ENCODE results near the gene TSHZ2.
"Not testable (repeated sequence)": the region's sequence is repeated elsewhere in the genome, so short reads cannot be mapped to it uniquely, and the experiment has no call there.

TSHZ2 gene

DNA sequence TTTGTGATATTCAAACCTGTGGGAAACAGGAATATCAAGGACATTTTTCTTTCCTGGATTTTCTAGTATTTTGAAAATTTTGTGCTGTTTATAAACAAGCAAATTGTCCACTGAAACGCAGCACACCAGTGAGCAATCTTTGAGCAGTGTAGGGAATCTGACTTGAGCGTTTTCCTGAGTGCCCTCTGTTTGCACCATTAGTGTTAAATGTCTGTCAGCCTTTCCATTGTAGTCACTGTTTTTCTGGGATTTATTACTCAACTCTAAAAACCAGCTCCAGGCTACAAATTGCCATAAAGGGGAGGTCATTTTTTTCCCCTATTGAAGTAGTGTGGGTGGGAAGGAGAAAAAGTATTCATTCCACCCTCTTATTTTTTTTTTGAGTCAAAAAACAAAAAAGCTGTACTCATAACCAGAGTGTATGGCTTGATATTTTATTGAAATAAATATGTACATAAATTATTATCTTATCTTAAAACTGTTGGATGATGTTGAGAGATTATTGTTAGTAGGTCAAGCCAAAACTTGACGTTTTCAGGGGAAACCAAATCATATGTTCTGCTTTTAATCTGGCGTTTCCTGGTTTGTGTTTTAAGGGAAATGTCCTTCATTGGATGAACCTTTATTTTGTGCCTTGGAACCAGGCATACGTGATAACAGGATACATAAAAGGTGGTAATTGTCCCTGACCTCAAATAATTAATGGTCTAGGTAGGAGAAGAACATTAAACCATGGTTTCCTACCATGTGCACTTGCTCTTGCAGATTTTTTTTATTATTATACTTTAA lies 51.8 kb downstream of the TSHZ2 start:
- no peak for DNase-seq (ENCODE audit: low read depth in 3 of 3)

DNA sequence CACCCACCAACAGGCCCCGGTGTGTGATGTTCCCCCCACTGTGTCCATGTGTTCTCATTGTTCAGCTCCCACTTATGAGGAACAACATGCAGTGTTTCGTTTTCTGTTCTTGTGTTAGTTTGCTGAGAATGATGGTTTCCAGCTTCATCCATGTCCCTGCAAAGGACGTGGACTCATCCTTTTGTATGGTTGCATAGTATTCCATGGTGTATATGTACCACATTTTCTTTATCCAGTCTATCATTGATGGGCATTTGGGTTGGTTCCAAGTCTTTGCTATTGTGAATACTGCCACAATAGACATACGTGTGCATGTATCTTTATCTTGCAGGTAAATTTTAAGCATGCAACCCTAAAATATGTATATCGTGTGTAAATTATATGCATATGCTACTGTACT lies 52.5 kb downstream of the TSHZ2 start:
- not testable (repeated sequence) for DNase-seq (ENCODE audit: low read depth in 3 of 3)

DNA sequence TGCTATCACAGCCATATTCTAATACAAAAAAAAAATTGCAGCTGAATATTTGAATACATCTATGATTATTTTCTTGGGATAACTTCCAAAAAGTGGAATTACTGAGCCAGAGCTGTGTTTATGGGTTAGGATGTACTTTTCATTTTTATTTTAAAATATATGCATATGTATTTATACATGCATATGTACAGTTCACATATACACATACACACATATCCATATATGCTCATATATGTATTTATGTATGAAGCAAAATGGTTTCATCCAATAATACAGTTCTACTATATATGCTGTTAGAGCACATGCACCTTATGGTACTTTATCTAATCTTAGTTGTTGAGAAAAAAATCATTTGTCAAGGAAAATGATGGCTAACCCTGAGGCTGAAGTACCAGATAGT lies 54.9 kb downstream of the TSHZ2 start:
- no peak for DNase-seq (ENCODE audit: low read depth in 3 of 3)

DNA sequence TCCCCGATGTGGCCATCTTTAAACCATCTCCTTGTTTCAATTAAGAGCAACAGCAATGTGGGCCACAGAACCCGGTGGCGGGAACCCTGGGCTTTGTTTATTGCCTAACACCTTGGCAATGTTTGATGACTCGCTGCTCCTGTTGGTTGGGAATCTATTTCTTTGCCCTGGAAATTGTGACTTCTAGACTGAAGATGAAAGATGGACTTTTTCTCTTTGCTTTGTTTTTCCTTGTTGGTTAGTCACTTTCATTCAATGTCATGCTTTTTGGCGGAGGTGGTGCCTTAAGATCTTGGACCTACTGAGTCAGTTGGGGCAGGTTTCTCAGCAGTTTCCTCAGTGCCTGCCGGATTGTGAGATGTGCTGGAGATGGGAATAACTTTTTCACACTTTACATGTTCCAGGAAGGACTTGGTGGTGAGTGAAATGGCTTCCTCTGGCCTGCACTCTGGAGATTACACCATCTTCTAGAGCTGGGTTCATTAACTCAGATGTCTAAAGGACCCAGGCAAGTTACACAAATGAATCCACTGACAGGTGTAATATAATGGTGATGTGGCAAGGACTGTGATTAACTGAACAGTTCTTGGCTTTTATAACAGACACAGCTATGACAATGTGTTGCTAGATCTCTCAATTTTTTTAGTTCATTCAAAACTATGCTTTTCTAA lies 56.3 kb downstream of the TSHZ2 start:
- DNase-seq (ENCODE audit: low read depth in 3 of 3), result peak in 1 of 3 experiments; percentile 10

DNA sequence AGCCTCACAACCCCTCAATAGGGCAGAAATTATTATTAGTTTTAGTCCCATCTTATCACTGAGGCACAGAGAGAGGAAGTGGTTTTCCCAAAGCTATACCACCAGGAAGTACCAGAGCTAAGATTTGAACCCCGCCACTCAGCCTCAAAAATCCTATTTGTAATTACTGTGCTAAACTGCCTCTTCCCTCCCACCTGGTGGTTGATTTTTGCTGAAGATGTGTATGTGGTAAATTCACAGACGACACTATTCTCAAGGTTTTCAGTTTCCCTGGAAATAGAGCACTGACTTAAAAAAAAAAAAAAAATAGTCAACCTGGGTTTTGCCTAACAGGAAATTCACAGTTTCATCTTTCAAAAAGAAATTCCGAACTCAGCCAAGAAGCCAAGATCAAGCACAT lies 57.9 kb downstream of the TSHZ2 start:
- DNase-seq (ENCODE audit: low read depth in 3 of 3), result no peak

DNA sequence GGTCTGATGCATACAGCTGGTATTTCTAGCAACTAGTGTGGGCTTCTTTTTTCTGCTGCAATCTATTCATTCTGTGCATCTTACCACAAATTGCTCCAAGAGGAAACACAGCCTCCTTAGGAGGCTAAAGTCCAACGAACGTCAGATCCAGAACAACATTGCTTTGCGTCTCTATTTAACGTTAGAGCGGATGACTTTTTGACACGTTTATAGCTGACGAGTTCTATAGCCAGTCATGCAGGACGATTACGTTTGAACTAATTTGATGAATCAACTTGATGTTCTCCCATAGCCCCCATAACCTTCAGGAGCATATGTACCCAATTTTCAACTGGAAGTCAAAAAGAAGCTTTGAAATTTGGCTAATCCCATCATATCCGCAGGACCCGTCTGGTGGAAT lies 59.9 kb downstream of the TSHZ2 start:
- DNase-seq (ENCODE audit: low read depth in 3 of 3), result no peak

DNA sequence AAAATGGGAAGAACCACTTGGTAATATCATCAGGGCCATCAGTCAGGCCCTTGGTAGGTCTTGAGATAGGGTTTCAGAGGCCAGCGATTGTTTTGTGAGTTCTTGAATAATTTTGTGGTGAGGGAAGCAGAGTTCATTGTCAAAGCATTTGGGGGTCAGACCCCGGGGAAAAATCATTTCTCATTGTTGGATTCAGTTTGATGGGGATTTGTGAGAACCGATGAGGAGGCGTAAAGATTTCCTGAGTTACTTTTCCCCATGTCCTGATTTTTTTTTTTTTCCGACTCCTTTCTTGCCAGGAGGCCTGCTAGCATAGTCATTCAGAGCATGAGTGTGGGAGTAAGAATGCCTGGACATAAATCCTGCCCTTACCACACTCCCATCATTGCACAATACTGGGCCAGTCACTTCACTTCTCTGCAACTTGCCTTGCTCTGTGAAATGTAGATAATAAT lies 60.3 kb downstream of the TSHZ2 start:
- no peak for DNase-seq (ENCODE audit: low read depth in 3 of 3)

DNA sequence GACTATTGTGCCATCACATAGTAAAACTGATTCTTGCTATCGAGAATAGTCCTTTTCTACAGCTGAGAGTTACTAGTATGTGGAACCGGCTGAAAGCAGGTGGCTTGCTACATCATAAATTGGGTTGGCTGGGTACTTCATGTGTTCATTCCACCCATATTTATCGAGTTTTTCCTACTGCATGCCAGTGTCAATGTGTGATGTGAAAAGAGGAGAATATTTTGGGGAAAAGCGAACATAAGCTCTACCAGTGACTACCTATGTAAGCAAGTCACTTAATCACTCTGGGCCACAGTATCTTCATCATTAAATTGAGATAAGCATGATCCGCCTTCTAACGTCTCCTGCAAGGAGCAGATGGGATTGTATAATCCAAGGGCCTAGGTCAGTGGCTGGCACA lies 61.0 kb downstream of the TSHZ2 start:
- DNase-seq (ENCODE audit: low read depth in 3 of 3), result no peak

DNA sequence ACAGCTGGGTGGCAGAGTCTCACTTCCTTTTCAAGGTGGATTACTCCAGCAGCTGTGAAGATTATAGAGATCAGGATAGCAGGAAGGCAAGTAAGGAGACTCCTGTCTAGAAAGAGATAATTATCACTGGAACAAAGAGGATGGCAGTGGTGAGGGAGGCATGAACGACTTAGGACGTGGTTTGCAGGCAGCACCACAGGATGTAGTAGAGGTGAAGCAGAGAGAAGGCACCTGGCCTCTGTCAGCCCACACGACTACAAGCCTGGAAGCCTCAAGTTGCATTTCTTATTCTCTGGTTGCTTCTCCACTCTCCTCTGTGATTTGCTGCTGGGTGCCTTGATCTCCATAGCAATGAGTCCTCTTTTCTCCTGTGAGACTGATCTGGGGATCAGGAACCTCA lies 62.7 kb downstream of the TSHZ2 start:
- DNase-seq (ENCODE audit: low read depth in 3 of 3), result no peak

DNA sequence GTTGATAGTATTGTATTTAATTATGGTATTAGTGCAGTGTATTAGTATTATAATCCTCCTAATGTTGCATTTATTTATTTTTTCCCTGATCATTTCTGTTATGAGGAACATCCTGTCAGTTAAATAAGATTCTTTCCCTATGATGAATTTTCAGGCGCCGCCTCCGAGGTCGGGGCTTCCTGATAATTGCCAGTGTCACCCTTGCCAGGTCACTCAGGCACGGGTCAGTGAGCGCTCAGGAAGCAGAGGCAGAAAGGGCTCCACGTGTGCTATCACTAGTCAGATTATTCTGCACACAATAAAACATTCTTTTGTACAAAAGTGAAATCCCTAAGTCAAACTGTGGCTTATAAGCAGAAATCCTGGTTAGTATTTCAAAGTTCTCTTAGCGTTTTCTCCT lies 64.8 kb downstream of the TSHZ2 start:
- DNase-seq (ENCODE audit: low read depth in 3 of 3), result no peak

DNA sequence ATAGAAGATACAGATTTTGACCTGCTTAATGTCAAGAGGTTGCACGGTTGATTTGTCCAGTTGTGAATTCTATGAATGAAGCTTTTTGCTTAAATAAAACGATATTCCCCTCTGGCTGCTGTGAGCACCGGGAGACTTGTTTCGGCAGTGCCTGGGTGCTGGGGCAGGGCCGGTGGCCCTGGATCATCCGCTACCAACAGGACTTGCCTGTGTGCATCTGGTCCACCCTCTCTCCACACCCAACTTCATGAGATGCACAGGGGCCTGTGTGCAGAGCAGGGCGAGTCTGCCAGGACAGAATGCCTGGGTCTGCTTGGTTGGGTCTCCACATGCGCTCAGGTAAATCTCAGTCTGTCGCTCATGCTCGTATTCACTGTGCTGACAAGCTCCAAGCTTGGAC lies 65.5 kb downstream of the TSHZ2 start:
- DNase-seq (ENCODE audit: low read depth in 3 of 3), result no peak

DNA sequence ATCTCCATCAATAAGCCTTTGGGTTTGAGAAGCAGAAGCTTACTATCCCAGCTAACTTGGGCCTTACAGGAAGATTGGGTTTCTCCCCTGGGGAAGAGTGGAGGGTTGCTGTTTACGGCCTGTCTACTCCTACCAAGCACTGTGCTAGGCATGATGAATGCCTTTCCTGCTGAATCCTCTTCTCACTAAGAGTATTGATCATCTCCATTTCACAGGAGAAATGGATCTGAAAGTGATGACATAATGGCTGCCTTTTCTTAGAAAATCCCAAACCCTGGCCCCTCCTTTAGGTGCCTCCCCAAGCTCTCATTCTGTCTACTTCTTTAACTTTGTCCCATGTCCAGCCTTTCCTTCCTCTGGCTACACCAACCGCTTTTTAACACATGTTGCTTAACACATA lies 66.1 kb downstream of the TSHZ2 start:
- no peak for DNase-seq (ENCODE audit: low read depth in 3 of 3)

DNA sequence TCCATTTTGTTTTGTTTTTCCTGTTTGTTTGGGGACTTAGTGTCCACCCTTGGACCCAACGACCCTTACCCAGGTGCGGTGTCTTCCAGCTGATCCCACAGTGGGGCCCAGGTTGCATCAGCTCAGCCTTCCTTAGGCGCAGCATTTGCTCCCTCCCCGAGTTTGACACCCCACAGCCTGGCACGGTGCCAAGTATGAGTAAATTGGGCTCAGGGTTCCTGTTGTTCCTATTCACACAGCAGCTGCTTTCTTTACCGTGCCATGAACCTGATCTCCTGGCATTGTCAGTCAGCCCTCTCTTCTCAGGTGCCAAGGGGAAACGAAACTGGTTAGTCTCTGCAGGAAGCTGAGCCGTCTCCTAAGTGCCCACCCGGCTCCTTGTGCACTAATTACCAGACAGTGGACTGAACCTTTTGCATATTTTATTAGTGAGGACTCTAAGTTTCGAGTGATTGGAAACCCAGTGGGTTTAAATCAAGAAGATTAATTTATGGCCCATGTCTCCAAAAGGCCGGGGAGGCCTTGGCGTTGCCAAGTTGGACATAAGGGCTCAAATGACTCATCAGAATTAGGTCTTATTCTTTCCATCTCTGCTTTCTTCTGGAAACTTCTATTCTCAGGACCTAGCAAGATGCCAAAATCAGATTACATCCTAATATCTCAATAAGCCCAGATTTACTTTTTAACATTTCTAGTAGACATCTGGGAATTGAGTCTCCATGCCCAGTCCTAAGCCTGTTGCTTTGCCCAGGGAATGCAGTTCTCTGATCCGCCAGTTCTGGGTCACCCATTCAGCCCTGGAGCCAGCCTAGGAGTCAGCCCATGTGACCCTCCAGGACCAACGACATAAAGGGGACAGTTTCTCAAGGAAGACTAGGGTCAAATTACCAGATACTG lies 68.8 kb downstream of the TSHZ2 start:
- no peak for DNase-seq (ENCODE audit: low read depth in 3 of 3)

DNA sequence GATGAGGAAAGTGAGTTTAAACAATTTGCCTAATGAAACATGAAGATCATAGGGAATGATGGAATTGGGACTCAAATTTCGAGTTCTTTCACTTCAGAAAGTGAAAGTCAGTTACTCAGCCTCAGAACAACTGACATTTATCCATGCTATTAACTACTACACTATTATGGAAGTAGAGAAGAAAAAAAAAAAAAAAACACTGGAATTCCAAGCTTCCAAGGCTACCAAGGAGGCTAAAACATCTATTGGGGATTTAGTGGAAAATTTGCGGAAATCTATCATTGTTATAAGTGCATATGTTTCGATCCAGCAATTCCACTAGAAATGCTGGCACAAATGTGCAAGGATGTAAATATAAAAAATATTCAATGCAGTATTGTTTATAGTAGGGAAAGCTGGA lies 70.4 kb downstream of the TSHZ2 start:
- no peak for DNase-seq (ENCODE audit: low read depth in 3 of 3)

DNA sequence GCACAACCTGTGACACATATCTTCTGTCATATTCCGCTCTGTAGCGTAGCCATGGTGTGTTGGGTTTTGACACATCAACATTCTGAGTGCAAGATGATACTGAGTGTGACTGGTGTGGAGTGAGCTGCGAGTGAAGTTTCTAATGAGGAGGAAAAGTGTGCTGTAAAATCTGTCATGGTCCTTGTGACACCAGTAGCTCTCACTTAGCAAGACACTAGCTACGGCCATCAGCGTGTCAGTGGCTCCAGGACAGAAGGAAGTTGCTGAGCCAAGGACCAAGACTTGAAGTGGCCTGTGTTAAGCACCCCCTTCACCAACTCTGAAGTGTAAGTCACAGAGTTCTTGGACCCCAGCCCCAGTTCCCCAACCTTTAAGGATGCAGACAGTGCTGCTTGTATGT lies 72.1 kb downstream of the TSHZ2 start:
- DNase-seq (ENCODE audit: low read depth in 3 of 3), result no peak

DNA sequence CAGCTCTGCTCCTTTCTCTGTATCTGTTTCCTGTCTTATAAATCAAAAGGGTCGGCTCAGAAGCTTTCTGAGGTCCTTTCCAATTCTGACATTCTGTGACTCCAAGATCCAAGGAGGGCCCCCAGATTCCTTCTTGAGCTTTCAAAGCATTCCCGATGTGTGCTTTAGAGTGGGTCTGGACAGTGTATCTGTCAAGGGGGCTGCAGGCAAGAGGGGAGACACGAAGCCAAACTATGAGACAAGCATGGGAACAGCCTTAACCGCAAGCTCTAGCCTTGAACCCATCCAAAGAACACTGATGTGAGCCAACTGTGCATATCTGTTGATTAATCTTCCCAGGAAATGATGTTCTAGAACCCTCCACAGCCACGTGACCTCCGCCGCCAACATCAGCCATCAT lies 73.8 kb downstream of the TSHZ2 start:
- no peak for DNase-seq (ENCODE audit: low read depth in 3 of 3)

DNA sequence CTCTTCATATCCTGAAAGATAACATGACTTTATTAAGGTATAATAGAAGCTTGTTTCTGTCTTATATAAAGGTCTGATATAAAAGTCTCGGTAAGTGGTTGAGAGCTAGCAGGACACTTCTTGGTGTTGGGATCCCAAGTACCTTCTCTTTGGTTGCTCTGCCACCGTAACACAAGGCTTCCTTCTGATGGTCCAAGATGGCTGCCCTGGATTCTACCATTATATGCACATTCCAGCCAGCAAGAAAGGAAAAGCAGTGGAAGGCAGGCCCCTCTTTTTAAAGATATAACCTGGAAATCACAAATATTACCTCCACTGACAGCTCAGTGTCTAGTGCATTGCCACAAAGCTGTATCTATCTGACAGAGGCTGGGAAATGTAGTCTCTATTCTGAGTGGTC lies 75.0 kb downstream of the TSHZ2 start:
- DNase-seq (ENCODE audit: low read depth in 3 of 3), result no peak

DNA sequence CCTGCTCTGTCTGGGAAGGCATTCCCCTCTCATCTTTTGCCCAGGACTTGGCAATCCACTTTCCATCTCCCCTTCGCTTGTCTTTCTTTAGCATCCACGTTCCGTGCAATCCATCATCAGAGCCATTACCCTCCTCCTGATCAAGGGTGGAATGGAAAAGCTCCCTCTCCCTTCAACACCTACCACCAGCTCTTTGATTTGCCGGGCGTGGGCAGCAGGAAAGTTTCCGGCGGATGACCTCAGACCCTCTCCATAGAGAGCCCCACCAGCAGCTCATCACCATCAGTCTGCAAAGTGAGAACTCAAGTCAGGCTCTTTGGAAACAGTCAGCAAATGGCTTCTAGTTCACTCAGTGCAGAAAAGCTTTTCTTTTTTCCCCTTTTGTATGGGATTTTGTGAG lies 76.2 kb downstream of the TSHZ2 start:
- DNase-seq (ENCODE audit: low read depth in 3 of 3), result no peak

DNA sequence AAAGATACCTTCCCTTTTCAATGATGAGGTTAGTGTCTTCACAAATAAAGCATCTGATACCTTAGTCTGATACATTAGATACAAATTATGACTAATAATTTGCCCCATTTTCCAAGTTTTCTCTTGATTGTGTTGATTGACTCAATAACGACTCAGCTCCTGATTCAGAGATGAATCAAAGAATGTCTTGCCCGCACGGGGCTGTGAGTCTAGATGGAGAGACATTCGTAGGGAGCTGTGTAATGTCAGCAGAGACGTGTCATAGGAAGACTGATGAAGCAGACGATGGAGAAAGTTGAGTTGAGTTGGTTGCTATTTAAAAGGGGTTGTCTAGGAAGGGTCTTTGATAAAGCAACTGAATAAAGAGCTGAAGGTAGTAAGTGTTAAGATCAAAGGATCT lies 78.2 kb downstream of the TSHZ2 start:
- DNase-seq (ENCODE audit: low read depth in 3 of 3), result peak in 1 of 3 experiments; percentile 29

DNA sequence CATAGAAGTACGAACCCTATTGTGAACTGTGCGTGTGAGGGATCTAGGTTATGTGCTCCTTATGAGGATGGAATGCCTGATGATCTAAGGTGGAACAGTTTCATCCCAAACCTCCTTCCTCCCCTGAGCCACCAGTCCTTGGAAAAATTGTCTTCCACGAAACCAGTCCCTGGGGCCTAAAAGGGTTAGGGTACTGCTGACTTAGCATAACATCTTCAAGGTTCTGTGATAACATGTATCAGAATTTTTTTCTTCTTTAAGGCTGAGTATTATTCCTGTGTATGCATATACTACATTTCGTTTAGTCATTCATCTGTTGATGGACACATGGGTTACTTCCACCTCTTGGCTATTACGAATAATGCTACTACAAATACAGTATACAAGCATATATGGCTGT lies 80.2 kb downstream of the TSHZ2 start:
- DNase-seq (ENCODE audit: low read depth in 3 of 3), result no peak

DNA sequence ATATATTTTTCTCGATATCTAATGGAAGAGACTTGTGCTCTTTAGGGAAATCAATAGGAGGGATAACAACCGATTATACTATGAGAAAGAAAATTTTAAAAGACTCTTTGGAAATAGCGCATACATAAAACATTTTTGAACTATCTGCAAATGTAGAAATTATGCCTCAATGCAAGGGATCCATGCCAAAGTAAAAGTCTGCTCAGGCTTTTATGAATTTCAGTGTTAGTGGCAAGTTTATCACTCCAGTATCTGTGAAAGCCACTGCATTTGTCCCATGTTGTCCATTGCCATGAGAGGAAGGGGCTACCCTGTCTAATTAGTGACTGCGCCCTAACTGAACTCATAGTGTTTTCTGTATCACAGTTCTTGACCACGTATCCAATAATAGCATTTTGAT lies 81.4 kb downstream of the TSHZ2 start:
- DNase-seq (ENCODE audit: low read depth in 3 of 3), result no peak

DNA sequence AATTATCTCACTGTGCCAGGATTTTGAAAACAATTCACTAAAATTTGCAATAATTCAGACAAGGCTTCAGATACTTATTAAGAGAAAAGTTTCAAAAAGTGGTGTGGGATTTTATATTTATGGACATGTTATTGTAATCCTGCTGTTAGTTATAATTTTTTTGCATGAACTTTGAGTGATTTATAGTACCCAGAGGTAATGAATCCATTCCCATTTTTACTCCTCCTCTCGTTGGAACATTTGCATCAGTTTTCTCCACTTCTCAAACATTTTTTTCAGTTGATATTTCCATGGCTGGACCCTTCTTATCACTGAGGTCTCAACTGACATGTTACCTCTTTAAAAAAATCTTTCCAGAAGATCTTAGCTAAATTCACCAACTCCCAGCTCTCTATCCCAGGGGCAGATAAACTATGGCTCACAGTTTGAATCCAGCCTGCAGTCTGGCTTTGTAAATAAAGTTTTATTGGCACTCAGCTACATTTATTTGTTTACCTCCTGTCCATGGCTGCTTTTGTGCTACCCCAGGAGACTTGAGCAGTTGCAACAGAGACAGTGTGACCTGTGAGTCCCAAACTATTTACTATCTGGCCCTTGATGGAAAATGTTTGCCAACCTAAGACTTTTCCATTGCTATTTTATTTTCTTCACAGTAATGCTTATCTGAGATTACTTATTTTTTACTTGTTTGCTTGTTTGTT lies 83.4 kb downstream of the TSHZ2 start:
- no peak for DNase-seq (ENCODE audit: low read depth in 3 of 3)
